ENCODE data around the gene DAZAP1. TPM values are rescaled to one million over a fixed set of nuclear protein-coding genes. Genes with fewer than 3 reads are reported as not detected.
"Not testable (repeated sequence)": the region's sequence is repeated elsewhere in the genome, so short reads cannot be mapped to it uniquely, and the experiment has no call there.

DAZAP1 gene
- total RNA-seq, 1 experiment from 2014 or later: 360 TPM

- H3K27me3 Mint-ChIP-seq (ENCODE audit: low read depth): no peaks in the 10 kb centered on the region
- no peak overlapping the region for H3K4me3 Mint-ChIP-seq
- peaks cover 51% of the 10 kb centered on the region for H3K36me3 Mint-ChIP-seq
- peak overlapping the region; percentile 49; the same call in 1 of the 2 replicates for H3K27ac Mint-ChIP-seq
- no peak for TF ChIP-seq JUN (CRISPR knock-in tag; IDR thresholded peaks at IDR 0.05)
- TF ChIP-seq STAT6 (CRISPR knock-in tag; conservative IDR thresholded peaks at IDR 0.05; ENCODE audit: low read depth): no peak
- no peak for TF ChIP-seq IRF2 (CRISPR knock-in tag; IDR thresholded peaks at IDR 0.05; ENCODE audit: borderline replicate concordance, low read depth)
- TF ChIP-seq ATF6 (CRISPR knock-in tag; IDR thresholded peaks at IDR 0.05): no peak
- no peak for TF ChIP-seq NR3C1 (CRISPR knock-in tag; conservative IDR thresholded peaks at IDR 0.05; ENCODE audit: low read depth)
- TF ChIP-seq RORB (CRISPR knock-in tag; IDR thresholded peaks at IDR 0.05): no peak
- TF ChIP-seq IRF1 (CRISPR knock-in tag; IDR thresholded peaks at IDR 0.05): no peak
- TF ChIP-seq ZNF317 (CRISPR knock-in tag; IDR thresholded peaks at IDR 0.05; ENCODE audit: borderline replicate concordance, low read depth): no peak
- peaks cover 40% of the 10 kb centered on the region for H3K4me1 Mint-ChIP-seq
- ChIA-PET CTCF (no interaction called here), POLR2A (no interaction called here)
- no peak for DNase-seq (ENCODE audit: low spot score)
- no peak for ATAC-seq
- no peaks in the 10 kb centered on the region for H3K9me3 Mint-ChIP-seq
Measured at GRCh38 chr19:1418951-1419738, 11.8 kb downstream of the DAZAP1 start.

- CTCF ChIA-PET: interaction anchor here (1.1 kb wide), 1 partner anchor 25 kb away, joined by 3 read pairs; no protein-coding TSS in a partner anchor
- POLR2A ChIA-PET, H3K9me3 Mint-ChIP-seq: not testable (repeated sequence)
Measured at GRCh38 chr19:1420085-1420484, 12.7 kb downstream of the DAZAP1 start.

GRCh38 chr19:1420590-1420989, 13.2 kb downstream of the DAZAP1 start:
- no peak for ATAC-seq
- no peaks in the 10 kb centered on the region for H3K27me3 Mint-ChIP-seq (ENCODE audit: low read depth)
- CTCF ChIA-PET: interaction anchor here (1.1 kb wide), 1 partner anchor 24 kb away, joined by 3 read pairs; no protein-coding TSS in a partner anchor
- no peak for DNase-seq (ENCODE audit: low spot score)
- H3K36me3 Mint-ChIP-seq: peaks cover 56% of the 10 kb centered on the region
- peaks cover 32% of the 10 kb centered on the region for H3K4me1 Mint-ChIP-seq
- no peaks in the 10 kb centered on the region for H3K9me3 Mint-ChIP-seq
- H3K27ac Mint-ChIP-seq: peak overlapping the region; percentile 91
- no peak overlapping the region for H3K4me3 Mint-ChIP-seq
- POLR2A ChIA-PET: no interaction called here
- TF ChIP-seq AFF4 (CRISPR knock-in tag; IDR thresholded peaks at IDR 0.05; ENCODE audit: borderline replicate concordance) (no peak), ATF1 (CRISPR knock-in tag; IDR thresholded peaks at IDR 0.05) (no peak), GTF2I (CRISPR knock-in tag; conservative IDR thresholded peaks at IDR 0.05) (no peak), SP1 (CRISPR knock-in tag; conservative IDR thresholded peaks at IDR 0.05) (no peak), ZNF425 (CRISPR knock-in tag; conservative IDR thresholded peaks at IDR 0.05) (no peak), GRHL2 (CRISPR knock-in tag; IDR thresholded peaks at IDR 0.05; ENCODE audit: insufficient replicate concordance, severe bottlenecking) (no peak), TEAD1 (CRISPR knock-in tag; IDR thresholded peaks at IDR 0.05) (no peak), E2F1 (CRISPR knock-in tag; IDR thresholded peaks at IDR 0.05) (no peak), SMAD4 (CRISPR knock-in tag; IDR thresholded peaks at IDR 0.05) (no peak), NFYB (CRISPR knock-in tag; conservative IDR thresholded peaks at IDR 0.05; ENCODE audit: low read depth) (no peak)

More at GRCh38 chr19:1420085-1420484, 12.7 kb downstream of the DAZAP1 start:
- H3K27me3 Mint-ChIP-seq (ENCODE audit: low read depth); DNase-seq (ENCODE audit: low spot score); H3K4me3 Mint-ChIP-seq; H3K27ac Mint-ChIP-seq; ATAC-seq: not testable (repeated sequence)
- peaks cover 54% of the 10 kb centered on the region for H3K36me3 Mint-ChIP-seq
- H3K4me1 Mint-ChIP-seq: peaks cover 36% of the 10 kb centered on the region
